ENCODE results near the gene RGL3. TPM values are rescaled to one million over a fixed set of nuclear protein-coding genes. Genes with fewer than 3 reads are reported as not detected.

The RGL3 gene
- total RNA-seq, 1 experiment from 2014 or later = 65.9 TPM

DNA sequence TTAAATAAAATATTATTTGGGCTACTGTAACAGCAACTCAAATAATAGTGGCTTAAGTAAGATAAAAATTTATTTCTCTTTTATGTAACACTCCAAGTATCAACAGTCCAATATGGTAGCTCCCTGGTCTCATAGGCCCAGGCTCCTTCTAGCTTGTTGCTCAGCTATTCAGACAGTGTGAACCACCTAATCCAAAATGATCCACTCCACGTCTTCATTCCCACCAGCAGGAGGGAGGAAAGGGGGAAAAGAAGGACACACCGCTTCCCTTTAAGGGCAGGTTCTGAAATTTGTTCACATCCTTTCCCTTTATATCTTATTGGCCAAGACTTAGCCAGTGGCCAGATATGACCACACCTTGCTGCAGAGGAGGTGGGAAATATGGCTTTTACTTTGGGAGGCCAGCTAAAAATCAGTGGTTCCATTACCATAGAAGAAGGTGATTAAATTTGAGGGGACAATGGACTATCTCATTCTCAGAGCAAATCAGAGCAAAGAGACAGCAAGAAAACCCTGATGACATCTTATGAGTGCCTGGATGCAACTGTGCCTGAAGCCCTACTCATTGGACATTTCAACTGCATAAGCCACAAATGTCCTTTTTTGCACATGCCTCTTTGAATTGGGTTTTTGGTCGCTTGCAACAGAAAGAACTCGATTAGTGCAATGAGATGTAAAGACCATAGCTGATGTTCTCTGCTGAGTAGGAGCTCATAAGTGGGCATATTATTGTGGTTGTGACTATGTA lies 28.0 kb downstream of the RGL3 start:
- H3K27ac ChIP-seq (ENCODE audit: insufficient read length, low read depth, low read length) = no peak overlapping the region
- H3K36me3 Mint-ChIP-seq (ENCODE audit: insufficient read depth in 1 of 3, low read depth in 3 of 3) = peaks cover 7 to 17% (median 17%) of the 10 kb centered on the region in 3 experiments; a peak in 6 of 7 replicates
- no peak overlapping the region for H2BK20ac ChIP-seq (ENCODE audit: low read depth, low read length, poor library complexity, severe bottlenecking)
- no peak overlapping the region for H2BK120ac ChIP-seq (ENCODE audit: low read depth, low read length, poor library complexity, severe bottlenecking)
- no peak overlapping the region for H3K18ac ChIP-seq (ENCODE audit: insufficient read length, low read depth, low read length)
- no peak overlapping the region for H3K23ac ChIP-seq (ENCODE audit: insufficient read length, low read depth, low read length)
- no peak for TF ChIP-seq CTCF (conservative IDR thresholded peaks at IDR 0.05)
- H2AK5ac ChIP-seq (ENCODE audit: insufficient read length, low read length) = no peak overlapping the region
- no peaks in the 10 kb centered on the region for H3K9me3 ChIP-seq (ENCODE audit: control insufficient read depth, low read depth, low read length)
- H4K20me1 ChIP-seq (ENCODE audit: control insufficient read depth, insufficient read depth, insufficient read length) = no peaks in the 10 kb centered on the region
- no peak overlapping the region for H2BK5ac ChIP-seq (ENCODE audit: insufficient read length, low read length)
- H3K4me1 ChIP-seq (ENCODE audit: insufficient read depth, low read length) = peaks cover 2% of the 10 kb centered on the region; the same call in 1 of the 2 replicates
- H4K5ac ChIP-seq (ENCODE audit: insufficient read length, low read depth, low read length) = no peak overlapping the region
- no peak overlapping the region for H3K4me2 ChIP-seq (ENCODE audit: insufficient read depth, insufficient read length, low read length)
- H3K23me2 ChIP-seq (ENCODE audit: insufficient read length, low read depth, low read length, poor library complexity, severe bottlenecking) = no peaks in the 10 kb centered on the region
- no peak overlapping the region for H2BK12ac ChIP-seq (ENCODE audit: insufficient read length, low read depth, low read length)
- no peak overlapping the region for H3K4ac ChIP-seq (ENCODE audit: low read depth, low read length)
- no CpG with 5 or more reads among the region's 4 CpGs for WGBS (ENCODE audit: extremely low coverage, insufficient read length, low lambda C conversion rate)
- peaks cover 4 to 6% of the 10 kb centered on the region in 2 experiments for H3K4me1 Mint-ChIP-seq
- H3K27ac Mint-ChIP-seq = no peak overlapping the region
- H3K9me3 Mint-ChIP-seq = peaks cover 0 to 3% of the 10 kb centered on the region in 2 experiments; a peak in 2 of 5 replicates
- no peak overlapping the region for H3K14ac ChIP-seq (ENCODE audit: insufficient read depth, low read length)
- no peak overlapping the region for H2BK15ac ChIP-seq (ENCODE audit: low read depth, low read length)
- no peak overlapping the region for H3K9ac ChIP-seq (ENCODE audit: extremely low read depth, insufficient read length, low read length)
- H3T11ph ChIP-seq (ENCODE audit: low read length) = no peak overlapping the region
- no peaks in the 10 kb centered on the region for H3K79me2 ChIP-seq (ENCODE audit: insufficient read depth, low read length)
- H4K8ac ChIP-seq (replicated peaks; ENCODE audit: insufficient read length, low read depth, low read length) = no peak overlapping the region
- H3K4me3 Mint-ChIP-seq = no peak overlapping the region
- H3K27me3 Mint-ChIP-seq (ENCODE audit: low read depth) = peaks cover 2% of the 10 kb centered on the region; the same call in 1 of the 2 replicates
- H4K91ac ChIP-seq (ENCODE audit: insufficient read length, low read depth, low read length) = no peak overlapping the region
- no peak overlapping the region for H2AFZ ChIP-seq (ENCODE audit: low read length)
- no peaks in the 10 kb centered on the region for H3K79me1 ChIP-seq (ENCODE audit: insufficient read depth, low read depth, low read length, poor library complexity, severe bottlenecking)
- H3K27me3 ChIP-seq (ENCODE audit: insufficient read depth, low read length) = no peaks in the 10 kb centered on the region
- DNase-seq = no peak
- H3K56ac ChIP-seq (ENCODE audit: insufficient read length, low read depth, low read length) = no peak overlapping the region

All from H9 (cell line).